Stromal cell of bone marrow (primary cell): Measurements from ENCODE around the gene IMMT.

ENCODE experiments used
- DNase-seq: peaks from one replicate; pipeline ENCODE4 v3.0.0-alpha.2; 2012; ENCODE audit warnings: low read depth

IMMT gene

DNA sequence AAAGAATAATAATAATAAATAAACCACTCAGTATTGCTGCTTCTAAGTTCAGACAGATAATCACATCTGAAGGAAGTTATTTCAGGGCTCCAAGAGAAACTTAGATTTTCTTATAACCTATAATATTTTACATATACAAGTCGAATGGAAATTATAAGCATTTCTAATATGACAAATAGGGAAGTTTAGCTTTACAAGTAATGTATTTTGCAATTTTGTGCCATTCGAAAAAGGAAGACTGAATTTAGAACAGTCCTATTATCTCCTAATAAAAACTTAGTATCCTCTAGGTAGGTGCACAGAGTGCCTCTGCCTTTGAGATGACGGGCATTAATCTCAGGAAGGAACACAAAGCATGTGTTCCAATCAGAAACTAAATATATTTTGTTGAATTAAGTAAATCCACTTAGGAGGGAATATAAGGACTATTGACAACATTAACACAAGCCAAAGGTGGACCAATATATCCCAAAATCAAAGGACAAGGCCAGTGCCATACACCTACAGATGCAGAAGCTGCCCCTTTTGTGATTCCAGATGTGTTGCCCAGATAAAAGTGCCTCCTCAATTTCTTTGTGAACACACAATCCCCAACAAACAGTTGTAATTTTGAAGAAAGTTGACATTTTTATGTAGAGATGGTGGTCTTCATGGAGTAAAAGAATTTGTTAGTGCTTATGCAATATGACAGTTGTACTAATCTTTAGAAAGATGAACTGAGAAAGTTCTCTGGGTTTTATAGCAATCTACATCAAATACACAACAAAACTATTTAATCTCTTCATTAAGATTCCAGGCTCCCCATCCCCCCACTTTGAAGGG is 52.6 kb downstream of the IMMT start:
- DNase-seq = no peak

- no peak for DNase-seq
Observed at GRCh38 chr2:86140969-86141392, 54.3 kb downstream of the IMMT start.

DNA sequence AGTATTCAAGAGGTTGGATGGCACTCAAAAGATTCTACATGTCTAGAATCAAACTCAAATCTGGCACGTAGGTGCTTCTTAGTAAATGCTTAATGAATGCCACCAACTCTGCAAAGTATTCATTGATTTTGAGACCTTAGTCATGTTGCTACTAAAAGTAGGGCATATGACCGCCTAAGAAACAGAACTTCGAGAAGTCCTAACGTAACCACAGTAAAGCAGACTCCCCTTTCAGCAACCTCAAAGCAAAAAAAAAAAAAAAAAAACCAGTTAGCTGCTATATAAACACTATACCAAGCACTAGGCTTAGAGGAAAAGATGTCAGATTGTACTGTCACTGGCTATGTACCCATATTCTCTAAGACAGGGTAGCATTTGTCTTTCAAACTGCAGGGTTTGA is 55.3 kb downstream of the IMMT start:
- DNase-seq = no peak

- DNase-seq = no peak
Observed at GRCh38 chr2:86138736-86139625, 56.3 kb downstream of the IMMT start.

DNA sequence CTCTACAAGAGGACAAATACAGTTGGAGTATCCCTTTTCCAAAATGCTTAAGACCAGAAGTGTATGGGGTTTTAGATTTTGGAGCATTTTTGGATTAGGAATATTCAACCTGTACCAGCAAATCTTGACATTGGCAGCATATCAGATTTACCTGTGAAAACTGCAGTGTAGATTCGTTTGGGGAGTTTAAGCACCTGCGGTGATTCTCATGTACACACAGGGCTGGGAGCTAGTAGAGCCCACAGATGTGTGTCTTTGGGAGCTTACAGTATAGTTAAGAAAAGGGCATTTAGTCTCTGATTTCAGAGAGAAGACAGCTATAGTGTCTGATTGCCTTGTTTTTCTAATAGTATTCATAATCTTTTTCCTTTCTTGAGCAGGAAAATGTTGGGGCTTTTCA is 59.1 kb downstream of the IMMT start:
- DNase-seq = no peak

DNA sequence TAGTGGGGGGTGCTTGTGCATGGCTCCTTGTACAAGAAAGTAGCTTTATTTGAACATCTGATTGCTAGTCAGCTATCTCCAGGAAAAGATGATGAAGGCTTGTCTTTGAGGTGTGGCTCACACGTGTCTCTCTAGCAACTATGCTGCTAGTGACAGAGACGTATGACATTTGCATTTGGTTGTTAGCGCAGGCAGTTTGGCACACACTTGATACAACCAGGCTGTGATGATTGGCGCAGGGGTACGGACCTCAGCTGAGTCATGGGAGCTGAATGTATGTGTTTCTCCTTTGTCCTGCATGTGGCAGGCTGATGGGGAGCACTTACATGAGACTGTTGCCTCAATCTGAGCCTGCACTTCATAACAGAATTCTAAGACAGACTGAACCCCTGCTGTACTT is 59.6 kb downstream of the IMMT start:
- no peak for DNase-seq

GRCh38 chr2:86134709-86135108 is 60.6 kb downstream of the IMMT start:
- no peak for DNase-seq

DNA sequence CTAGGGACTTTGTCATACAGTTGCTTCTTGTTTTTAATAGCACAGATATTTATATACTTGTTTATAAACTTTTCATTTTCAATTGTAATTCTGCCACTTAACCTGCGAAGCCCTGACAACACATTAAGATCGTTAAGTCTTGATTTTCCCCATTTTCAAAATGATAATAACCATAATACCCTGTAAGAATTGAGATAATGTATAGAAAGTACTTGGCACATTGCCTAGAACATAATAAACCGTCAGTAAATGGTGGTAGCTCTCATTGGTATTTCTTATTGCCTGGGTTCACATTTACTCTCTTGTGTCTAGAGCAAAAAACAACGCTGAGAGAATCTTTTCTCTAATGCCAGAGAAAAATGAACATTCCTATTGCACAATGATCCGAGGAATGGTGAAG is 70.6 kb downstream of the IMMT start:
- DNase-seq = no peak

DNA sequence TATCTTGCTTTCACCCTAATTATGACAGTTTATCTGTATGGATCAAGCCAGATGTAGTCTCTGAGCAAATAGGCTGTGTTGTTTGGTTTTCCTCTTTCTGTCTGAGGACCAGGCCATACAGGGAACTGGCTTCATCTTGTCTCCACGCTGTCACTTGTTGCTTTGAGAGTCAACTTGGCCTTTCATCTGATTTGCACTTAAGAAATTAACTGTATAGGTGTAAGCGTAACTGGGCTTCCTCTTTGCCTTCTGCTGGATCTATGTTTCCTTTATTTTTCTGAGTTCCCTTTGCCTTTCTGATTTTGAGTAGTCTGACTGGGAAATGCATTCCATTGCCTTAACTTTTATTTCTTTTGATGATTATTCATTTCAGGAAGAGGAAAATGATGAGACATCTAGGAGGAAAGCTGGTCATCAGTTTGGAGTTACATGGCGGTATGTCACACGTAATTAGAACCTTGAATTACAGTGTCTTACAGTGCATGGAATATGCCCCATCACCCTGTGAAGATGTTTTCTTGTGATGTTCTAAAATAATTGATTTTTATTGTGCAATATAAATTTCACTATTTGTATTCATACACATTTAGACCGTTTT is 71.8 kb downstream of the IMMT start:
- DNase-seq = no peak

DNA sequence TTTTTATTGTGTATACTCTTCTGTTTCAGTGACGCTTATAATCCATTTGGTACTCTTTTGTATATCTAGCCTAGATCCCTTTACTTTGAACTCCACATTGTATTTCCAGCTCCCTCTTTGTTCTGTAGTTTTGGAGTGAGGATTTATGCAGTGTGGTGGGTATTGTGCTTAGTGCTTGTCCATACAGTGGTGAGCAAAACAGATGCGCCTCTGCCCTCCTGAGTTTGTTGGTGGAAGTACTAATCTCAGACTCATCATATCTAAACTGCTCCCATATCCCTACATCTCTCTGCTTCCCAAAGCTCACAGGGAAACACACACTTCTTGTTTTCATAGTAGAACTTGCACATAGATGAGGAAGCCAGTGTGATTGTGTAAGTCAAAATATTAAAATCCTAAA is 77.1 kb downstream of the IMMT start:
- DNase-seq = no peak

- DNase-seq = no peak
Observed at GRCh38 chr2:86107031-86107430, 88.2 kb downstream of the IMMT start.

DNA sequence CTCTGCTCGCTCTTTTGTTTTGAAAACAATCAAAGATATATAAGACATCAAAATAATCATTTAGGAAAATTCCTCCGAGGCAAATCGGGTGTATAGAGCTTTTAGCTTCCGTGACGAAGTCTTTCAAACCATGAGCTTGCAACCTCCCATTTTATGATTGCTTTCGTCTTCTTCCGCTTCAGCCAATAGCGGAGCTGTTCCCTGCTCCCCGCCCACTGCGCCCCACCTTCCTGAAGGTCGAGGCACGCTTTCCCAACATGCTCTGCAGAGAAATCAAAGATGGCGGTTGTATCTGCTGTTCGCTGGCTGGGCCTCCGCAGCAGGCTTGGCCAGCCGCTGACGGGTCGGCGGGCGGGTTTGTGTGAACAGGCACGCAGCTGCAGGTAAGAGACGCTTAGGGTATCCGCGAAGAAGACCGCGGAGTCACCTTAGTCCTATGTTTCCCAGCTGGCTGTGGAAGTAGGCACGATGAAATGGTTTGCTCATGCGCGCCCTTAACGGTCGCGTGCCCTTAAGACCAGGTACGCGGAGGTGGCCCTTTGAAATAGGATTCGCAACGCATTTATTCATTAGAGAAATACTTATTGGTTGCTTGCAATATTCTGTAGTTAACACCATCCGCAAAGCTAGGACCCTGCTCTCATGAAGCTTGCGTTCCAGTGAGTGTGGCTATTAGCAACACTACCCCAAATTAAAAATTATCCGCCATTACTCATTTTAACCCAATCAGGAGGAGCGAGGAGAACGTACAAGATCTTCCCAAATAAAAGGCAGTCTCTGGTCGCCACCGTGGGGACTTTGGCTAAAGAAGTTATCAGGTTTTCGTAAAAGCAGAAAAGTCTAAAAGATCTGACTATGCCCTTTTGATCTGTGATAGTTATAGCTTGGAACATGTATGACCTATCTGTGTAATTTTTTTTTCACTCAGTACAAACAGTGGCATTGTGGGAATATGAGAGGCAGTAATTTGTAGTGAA is 89.0 kb downstream of the IMMT start, which contains the start of gene PTCD3:
Gene PTCD3 (plus strand): TSS at position 267 of the 977 bp plus-strand sequence. CDS start 13 bp downstream, at position 280.
- peak; percentile 94 for DNase-seq

DNA sequence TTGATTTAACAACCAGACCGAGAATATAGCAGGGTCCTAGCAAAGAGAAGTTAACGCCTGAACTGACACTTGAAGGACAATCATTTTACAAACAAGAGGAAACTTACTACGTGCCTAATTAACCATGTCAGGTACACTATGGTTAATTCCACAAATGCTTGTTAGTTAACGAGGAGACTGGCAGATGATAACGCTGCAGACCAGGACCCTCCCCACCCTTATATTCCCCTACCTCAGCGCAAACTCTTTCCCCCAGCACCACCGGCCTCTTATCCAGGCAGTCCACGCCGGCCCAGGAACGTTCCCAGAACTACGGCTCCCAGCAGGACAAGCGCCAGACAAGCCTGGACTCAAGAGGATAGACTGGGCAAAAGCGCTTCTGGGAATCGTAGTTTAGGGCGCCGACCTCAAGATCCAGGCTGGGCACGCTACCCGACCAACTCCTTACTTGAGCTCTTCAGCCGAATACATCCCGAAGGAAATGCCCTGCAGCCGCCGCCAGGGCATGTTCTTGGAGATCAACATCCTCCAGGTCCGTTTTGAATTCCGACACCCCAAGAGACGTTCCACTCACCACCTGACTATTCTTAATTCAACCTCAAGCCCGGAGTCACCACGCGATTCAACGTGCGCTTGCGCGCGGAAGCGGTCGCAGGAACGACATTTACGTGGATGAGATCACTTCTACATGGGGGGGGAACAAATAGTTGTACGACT is 89.9 kb downstream of the IMMT start, which contains the start of gene POLR1A:
Gene POLR1A (minus strand): TSS at position 635 of the 717 bp plus-strand sequence. CDS start 110 bp downstream, at position 525.
- DNase-seq = peak; percentile 93

GRCh38 chr2:86102157-86102556 is 93.1 kb downstream of the IMMT start:
- DNase-seq = no peak

DNA sequence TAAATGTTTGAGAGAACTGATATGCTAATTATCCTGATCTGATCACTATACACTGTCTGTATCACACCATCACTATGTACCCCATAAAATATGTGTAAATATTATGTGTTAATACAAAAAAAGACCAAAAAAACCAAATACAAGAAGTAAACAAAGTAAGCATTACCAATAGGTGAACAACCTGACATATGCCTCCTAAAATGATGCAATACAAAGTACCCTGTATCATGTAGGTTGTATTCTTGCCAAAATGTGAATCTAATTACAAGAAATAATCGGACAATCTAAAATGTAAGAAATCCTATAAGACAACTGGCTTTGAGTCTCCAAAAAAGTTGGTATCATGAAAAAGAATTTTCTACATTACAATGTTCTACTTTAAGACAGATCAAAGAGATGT is 97.3 kb downstream of the IMMT start:
- DNase-seq = no peak

- no peak for DNase-seq
Observed at GRCh38 chr2:86097114-86097896, 98.0 kb downstream of the IMMT start.

- no peak for DNase-seq
Observed at GRCh38 chr2:86094229-86094628, 101.0 kb downstream of the IMMT start.
